ENCODE data around the gene HOXA4. TPM values are rescaled to one million over a fixed set of nuclear protein-coding genes. Genes with fewer than 3 reads are reported as not detected.

HOXA4 gene
- total RNA-seq, 1 experiment from 2014 or later = 1.0 TPM

DNA sequence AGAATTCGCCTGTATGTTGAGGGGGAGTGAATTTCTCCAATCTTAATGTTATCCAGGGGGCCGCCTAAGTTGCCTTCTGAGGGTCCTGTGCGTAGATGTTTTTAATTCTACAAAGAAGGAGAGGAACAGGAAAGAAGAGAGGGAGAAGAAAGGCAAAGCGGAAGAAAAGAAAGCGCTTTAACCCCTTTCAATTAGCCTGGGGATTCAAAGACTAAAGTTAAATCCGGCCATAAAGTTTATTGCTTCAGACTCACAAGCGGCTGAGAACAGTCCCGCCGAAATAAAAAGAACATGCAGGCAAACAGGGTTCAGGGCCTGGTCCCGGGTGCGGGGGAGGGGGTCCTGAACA is 8.4 kb upstream of the HOXA4 start:
- Mint-ChIP-seq H3K36me3 (ENCODE audit: insufficient read depth, unreplicated experiment) (peaks cover 4% of the 10 kb centered on the region), H3K27ac (ENCODE audit: unreplicated experiment) (no peak overlapping the region), H3K9me3 (ENCODE audit: low read depth, unreplicated experiment) (no peaks in the 10 kb centered on the region), H3K27me3 (ENCODE audit: unreplicated experiment) (no peaks in the 10 kb centered on the region), H3K4me3 (ENCODE audit: low read depth, unreplicated experiment) (no peak overlapping the region), H3K4me1 (ENCODE audit: low read depth, unreplicated experiment) (peaks cover 36% of the 10 kb centered on the region)
- CTCF ChIA-PET = no interaction called here
- intact Hi-C loops (cut with micrococcal nuclease; ENCODE audit: unreplicated experiment) = no loop called here
- TF ChIP-seq, protein P1, sequence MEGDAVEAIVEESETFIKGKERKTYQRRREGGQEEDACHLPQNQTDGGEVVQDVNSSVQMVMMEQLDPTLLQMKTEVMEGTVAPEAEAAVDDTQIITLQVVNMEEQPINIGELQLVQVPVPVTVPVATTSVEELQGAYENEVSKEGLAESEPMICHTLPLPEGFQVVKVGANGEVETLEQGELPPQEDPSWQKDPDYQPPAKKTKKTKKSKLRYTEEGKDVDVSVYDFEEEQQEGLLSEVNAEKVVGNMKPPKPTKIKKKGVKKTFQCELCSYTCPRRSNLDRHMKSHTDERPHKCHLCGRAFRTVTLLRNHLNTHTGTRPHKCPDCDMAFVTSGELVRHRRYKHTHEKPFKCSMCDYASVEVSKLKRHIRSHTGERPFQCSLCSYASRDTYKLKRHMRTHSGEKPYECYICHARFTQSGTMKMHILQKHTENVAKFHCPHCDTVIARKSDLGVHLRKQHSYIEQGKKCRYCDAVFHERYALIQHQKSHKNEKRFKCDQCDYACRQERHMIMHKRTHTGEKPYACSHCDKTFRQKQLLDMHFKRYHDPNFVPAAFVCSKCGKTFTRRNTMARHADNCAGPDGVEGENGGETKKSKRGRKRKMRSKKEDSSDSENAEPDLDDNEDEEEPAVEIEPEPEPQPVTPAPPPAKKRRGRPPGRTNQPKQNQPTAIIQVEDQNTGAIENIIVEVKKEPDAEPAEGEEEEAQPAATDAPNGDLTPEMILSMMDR (IDR thresholded peaks at IDR 0.05; ENCODE audit: unreplicated experiment) = no peak
- DNase-seq = no peak
- BruUV-seq (replicated peaks) = no TSS peak

- TF ChIP-seq, protein P1 (IDR thresholded peaks at IDR 0.05; ENCODE audit: unreplicated experiment) = no peak
- BruUV-seq (replicated peaks) = no TSS peak
- H3K27ac Mint-ChIP-seq (ENCODE audit: unreplicated experiment) = no peak overlapping the region
- DNase-seq = no peak
- peaks cover 4% of the 10 kb centered on the region for H3K36me3 Mint-ChIP-seq (ENCODE audit: insufficient read depth, unreplicated experiment)
- H3K4me1 Mint-ChIP-seq (ENCODE audit: low read depth, unreplicated experiment) = peaks cover 41% of the 10 kb centered on the region
- CTCF ChIA-PET = no interaction called here
- H3K9me3 Mint-ChIP-seq (ENCODE audit: low read depth, unreplicated experiment) = no peaks in the 10 kb centered on the region
- intact Hi-C loops (cut with micrococcal nuclease; ENCODE audit: unreplicated experiment) = no loop called here
- no peaks in the 10 kb centered on the region for H3K27me3 Mint-ChIP-seq (ENCODE audit: unreplicated experiment)
- H3K4me3 Mint-ChIP-seq (ENCODE audit: low read depth, unreplicated experiment) = no peak overlapping the region
These were observed 7.9 kb upstream of the HOXA4 start for GRCh38 chr7:27138472-27138871.

DNA sequence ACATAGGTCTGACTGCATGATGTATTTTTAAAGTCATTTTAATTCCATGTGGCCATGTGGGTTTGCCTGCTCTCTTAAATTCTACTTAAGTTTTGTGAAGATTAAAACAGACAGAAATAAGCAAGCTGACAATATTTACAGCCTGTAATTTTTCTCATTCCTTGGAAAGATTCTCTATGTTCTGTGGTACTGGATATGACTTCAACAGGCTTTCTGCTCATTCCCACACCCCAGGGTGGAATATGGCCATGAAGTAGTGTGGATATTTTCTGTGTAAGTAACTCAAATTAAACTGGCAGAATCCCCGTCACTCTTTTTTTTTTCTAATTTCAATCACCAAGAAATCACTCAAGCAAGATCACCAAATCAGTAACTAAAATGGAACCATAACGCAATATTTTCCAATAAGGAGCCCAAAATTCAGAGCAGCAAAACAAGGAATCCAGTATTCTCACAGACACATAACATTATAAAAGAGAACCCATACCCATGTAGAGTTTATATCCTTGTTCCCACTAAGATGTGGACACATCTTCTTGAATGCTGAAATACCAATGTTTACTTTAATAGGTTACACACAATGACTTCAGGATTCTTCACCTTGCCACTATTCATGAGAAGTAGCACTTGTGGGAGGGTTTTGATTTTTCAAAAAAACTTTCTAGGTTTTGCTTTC is 7.2 kb upstream of the HOXA4 start:
- intact Hi-C loops (cut with micrococcal nuclease; ENCODE audit: unreplicated experiment) = no loop called here
- TF ChIP-seq, protein P1 (IDR thresholded peaks at IDR 0.05; ENCODE audit: unreplicated experiment) = no peak
- no TSS peak for BruUV-seq (replicated peaks)
- Mint-ChIP-seq H3K36me3 (ENCODE audit: insufficient read depth, unreplicated experiment) (peaks cover 4% of the 10 kb centered on the region), H3K4me1 (ENCODE audit: low read depth, unreplicated experiment) (peaks cover 48% of the 10 kb centered on the region), H3K9me3 (ENCODE audit: low read depth, unreplicated experiment) (no peaks in the 10 kb centered on the region), H3K27ac (ENCODE audit: unreplicated experiment) (no peak overlapping the region), H3K27me3 (ENCODE audit: unreplicated experiment) (no peaks in the 10 kb centered on the region), H3K4me3 (ENCODE audit: low read depth, unreplicated experiment) (no peak overlapping the region)
- DNase-seq = no peak
- CTCF ChIA-PET = no interaction called here

- DNase-seq = no peak
- BruUV-seq (replicated peaks) = no TSS peak
- Mint-ChIP-seq H3K36me3 (ENCODE audit: insufficient read depth, unreplicated experiment) (peaks cover 4% of the 10 kb centered on the region), H3K27ac (ENCODE audit: unreplicated experiment) (peak overlapping the region; percentile 77), H3K4me1 (ENCODE audit: low read depth, unreplicated experiment) (peaks cover 48% of the 10 kb centered on the region), H3K4me3 (ENCODE audit: low read depth, unreplicated experiment) (peak overlapping the region; percentile 39), H3K9me3 (ENCODE audit: low read depth, unreplicated experiment) (no peaks in the 10 kb centered on the region), H3K27me3 (ENCODE audit: unreplicated experiment) (no peaks in the 10 kb centered on the region)
- TF ChIP-seq, protein P1 (IDR thresholded peaks at IDR 0.05; ENCODE audit: unreplicated experiment) = no peak
- CTCF ChIA-PET = interaction anchor here (0.9 to 1.7 kb wide), 4 partner anchors 16 to 274 kb away, joined by 3 to 9 read pairs (median 4); no protein-coding TSS in a partner anchor
- intact Hi-C loops (cut with micrococcal nuclease; ENCODE audit: unreplicated experiment) = no loop called here
These were observed 3.8 kb upstream of the HOXA4 start for GRCh38 chr7:27134392-27134791.
